CD4-positive, alpha-beta T cell treated with Interleukin-15 for 4 hours (primary cell): ENCODE data around the gene PPP1R18.
"Not testable (repeated sequence)": the region's sequence is repeated elsewhere in the genome, so short reads cannot be mapped to it uniquely, and the experiment has no call there.

Source experiments
- DNase-seq: peaks from one replicate; pipeline ENCODE4 v3.0.0-alpha.2; 2020; ENCODE audit warnings: low spot score

The PPP1R18 gene

GRCh38 chr6:30719791-30720737, 33.6 kb upstream of the PPP1R18 start, which contains the start of gene TUBB:
Gene TUBB (plus strand): TSS chr6:30720352. CDS start chr6:30720507, 155 bp downstream.
- peak; percentile 96 for DNase-seq

GRCh38 chr6:30719356-30719755, 32.9 kb upstream of the PPP1R18 start:
- no peak for DNase-seq

DNA sequence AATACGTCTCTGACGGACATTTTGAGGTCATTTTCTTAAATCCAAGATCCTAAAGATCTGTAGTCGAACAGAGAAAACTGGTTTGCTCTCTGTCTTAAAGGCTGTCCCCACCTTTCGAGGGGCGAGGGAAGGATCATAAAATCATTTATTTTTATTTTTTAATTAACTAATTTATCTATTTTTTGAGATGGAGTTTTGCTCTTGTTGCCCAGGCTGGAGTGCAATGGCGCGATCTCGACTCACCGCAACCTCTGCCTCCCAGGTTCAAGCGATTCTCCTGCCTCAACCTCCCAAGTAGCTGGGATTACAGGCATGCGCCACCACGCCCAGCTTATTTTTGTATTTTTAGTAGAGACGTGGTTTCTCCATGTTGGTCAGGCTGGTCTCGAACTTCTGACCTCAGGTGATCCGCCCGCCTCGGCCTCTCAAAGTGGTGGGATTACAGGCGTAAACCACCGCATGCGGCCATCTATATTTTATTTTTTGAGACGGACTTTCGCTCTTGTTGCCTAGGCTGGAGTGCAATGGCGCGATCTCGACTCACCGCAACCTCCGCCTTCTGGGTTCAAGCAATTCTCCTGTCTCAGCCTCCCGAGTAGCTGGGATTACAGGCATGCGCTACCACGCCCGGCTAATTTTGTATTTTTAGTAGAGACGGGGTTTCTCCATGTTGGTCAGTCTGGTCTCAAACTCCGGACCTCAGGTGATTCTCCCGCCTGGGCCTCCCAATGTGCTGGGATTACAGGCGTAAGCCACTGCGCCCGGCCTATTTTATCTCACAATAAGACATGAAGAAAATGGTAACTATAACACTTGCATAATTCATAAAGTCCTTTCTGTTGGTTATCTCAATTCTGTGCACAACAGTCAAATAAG, 31.6 kb upstream of the PPP1R18 start:
- not testable (repeated sequence) for DNase-seq

- DNase-seq: peak; percentile 100
Observed at GRCh38 chr6:30717129-30717844, 30.8 kb upstream of the PPP1R18 start, which contains the start of gene MDC1. Gene MDC1 (minus strand): TSS chr6:30717281. CDS start chr6:30715175, 2,106 bp downstream.

DNA sequence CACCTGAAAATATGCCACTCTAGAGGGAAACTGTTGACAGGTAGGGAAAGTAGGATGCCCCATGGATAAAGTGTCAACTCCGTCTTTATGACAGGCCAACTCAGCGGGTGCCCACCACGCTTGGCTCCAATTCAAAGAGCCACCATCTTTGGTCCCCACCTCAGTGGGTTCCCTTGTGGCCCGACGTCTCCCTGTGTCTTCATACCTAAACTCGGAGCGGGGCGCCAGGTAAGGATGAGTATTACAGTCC, 30.4 kb upstream of the PPP1R18 start:
- no peak for DNase-seq

GRCh38 chr6:30714263-30714662, 27.8 kb upstream of the PPP1R18 start:
- DNase-seq: no peak

DNA sequence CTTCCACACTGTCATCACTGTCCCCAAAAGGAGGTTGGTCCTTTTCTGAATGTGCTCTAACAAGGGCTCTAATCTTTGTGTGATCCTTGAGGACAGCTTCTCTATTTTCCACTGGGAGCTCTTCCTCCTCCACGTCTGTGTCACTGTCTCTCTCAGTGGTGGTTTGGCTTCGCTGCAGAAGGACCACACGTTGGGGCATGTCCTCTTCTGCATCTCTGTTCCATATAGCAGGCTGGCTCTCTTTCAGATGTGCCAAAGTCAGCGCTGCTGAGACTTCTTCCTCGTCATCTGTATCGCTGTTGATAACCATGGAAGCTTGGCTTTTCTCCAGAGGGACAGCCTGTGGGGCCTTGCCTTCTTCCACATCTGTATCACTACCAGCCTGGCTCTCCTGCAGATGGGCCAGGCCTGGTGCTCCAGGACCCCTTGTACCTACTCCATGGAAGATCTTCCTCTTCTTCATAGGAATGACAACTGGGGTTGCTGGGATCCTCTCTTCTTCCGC, 26.0 kb upstream of the PPP1R18 start:
- no peak for DNase-seq

GRCh38 chr6:30711758-30712380, 25.4 kb upstream of the PPP1R18 start:
- no peak for DNase-seq

GRCh38 chr6:30709101-30709868, 22.8 kb upstream of the PPP1R18 start:
- DNase-seq: no peak

DNA sequence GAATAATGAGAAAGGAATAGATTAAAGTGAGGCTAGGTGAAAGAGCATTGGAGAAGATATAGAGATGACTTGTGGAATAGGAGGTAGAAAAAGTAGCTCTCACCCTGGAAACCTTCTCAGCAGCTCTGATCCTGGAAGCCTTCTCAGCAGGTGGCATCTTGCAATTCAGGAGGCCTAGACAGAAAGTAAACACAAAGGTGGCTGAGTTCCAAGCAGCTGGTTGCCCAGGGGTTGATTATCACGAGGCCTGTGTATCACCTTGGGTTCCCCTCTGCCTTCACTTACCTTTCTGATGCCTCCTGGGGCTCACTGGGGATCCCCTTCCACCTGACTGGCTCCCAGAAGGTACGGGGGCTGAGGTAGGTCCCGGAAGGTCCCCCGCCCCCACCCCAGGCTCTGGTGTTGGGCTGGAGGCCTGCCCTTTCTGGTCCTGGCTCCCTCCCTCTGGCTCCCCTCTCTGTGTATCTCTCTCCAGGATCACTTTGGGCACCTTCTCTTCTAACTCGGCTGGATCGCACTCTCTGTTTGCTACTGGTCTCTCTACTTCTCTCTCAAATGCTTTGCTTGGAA, 20.9 kb upstream of the PPP1R18 start:
- DNase-seq: no peak

GRCh38 chr6:30705620-30706019, 19.2 kb upstream of the PPP1R18 start:
- no peak for DNase-seq

DNA sequence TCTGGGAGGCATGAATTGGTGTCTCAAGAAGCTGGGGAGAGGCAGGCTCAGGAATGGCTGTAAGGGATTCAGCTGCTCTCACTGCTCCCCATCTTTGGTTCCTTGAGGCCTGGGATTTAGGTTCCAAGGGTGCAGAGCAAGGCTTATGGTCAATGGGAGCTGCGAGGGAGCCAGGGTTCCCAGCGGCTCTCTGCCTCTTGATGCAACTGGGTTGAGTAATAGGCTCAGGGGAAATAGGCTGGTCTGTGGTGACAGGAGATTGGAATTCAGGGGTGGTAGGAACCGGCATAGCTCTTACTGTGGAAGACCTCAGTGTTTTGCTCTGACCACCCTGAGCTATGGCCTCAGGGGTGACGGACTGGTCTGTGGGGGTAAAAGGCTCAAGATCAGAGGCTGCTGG, 17.4 kb upstream of the PPP1R18 start:
- DNase-seq: no peak

DNA sequence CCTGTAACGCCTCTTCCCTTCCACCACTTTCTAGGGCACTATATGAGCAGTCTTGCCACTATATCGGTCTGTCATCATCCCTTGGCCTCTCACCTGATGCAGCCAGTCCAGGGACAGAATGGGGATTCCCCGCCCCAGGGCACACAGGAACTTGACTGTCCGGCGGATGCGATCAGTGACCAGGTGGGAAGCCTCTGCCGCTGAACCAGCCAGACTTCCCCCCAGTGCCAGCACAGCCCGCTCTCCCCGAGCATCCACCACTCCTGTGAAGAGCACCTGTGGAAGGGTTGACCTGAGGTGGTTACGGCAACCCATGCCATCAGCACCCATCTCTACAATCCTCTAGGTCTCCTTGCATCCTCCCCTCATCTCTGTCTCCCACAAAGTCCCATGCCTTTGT, 16.6 kb upstream of the PPP1R18 start:
- no peak for DNase-seq

GRCh38 chr6:30700340-30700739, 13.9 kb upstream of the PPP1R18 start:
- no peak for DNase-seq

GRCh38 chr6:30696432-30696831, 10.0 kb upstream of the PPP1R18 start:
- no peak for DNase-seq

GRCh38 chr6:30691208-30691847, 4.9 kb upstream of the PPP1R18 start:
- no peak for DNase-seq

- peak; percentile 62 for DNase-seq
Observed at GRCh38 chr6:30690403-30691207, 4.2 kb upstream of the PPP1R18 start, which contains the start of gene NRM. Gene NRM (minus strand): TSS chr6:30690984. CDS start chr6:30690974, 10 bp downstream.

GRCh38 chr6:30689985-30690384, 3.5 kb upstream of the PPP1R18 start:
- no peak for DNase-seq
